Esophagus muscularis mucosa (tissue), 3 donors: ENCODE data around the gene VAV1.

Source experiments
- CTCF ChIP-seq, 3 experiments: fragments of 200-600 bp in 2 of 3; fragments of 450-650 bp in 1 of 3; sonication (generic) in 2 of 3; IDR thresholded peaks; one replicate each; pipeline ENCODE4 v1.5.1; 2017 to 2019; ENCODE audit warnings: antibody characterized with exemption in 3 of 3, mild to moderate bottlenecking in 2 of 3, moderate library complexity in 1 of 3
- POLR2A ChIP-seq: fragments of 450-650 bp; IDR thresholded peaks from one replicate; pipeline ENCODE4 v1.6.1; 2017; ENCODE audit warnings: antibody characterized with exemption, moderate library complexity, mild to moderate bottlenecking, low read depth
- POLR2AphosphoS5 ChIP-seq, 2 donors: sonication (generic); formaldehyde crosslinking; IDR thresholded peaks; one replicate each; pipeline ENCODE4 v1.6.1; 2017; ENCODE audit warnings: antibody characterized with exemption in 2 of 2

DNA sequence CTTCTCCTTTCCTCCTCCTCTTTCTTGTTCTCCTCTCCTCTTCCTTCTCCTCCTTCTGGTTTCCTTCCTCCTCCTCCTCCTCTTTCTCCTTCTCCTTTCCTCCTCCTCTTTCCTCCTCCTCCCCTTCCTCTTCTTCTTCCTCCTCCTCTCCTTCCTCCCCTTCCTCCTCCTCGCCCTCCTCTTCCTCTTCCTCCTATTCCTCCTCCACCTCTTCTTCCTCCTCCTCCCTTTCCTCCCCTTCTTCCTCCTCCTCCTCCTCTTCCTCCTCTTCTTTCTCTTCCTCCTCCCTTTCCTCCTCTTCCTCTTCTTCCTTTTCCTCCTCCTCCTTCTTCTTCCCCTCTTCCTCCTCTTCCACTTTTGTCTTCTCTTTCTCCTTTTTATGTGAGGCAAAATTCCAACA is 59.9 kb downstream of the VAV1 start:
- TF ChIP-seq POLR2AphosphoS5 (IDR thresholded peaks at IDR 0.05) (no peak), CTCF (IDR thresholded peaks at IDR 0.05) (no peak), POLR2A (no peak)
